IMR-90 (cell line): ENCODE results near the gene FUS. TPM values are rescaled to one million over a fixed set of nuclear protein-coding genes. Genes with fewer than 3 reads are reported as not detected.
A peak's percentile ranks its signal among the peaks of the same experiment; 100 is the strongest.

Source experiments
- ATAC-seq: fragments of 200-7000 bp; cut with Tn5 transposase; 2 replicates; pipeline ENCODE4 v1.9.1; 2020; ENCODE audit warnings: low read depth, mild to moderate bottlenecking, moderate library complexity
- BruUV-seq: library from RNA; stranded (reverse); fragments of 400-500 nt; replicated peaks from 2 replicates; lab custom pipeline; 2021; lab: Mats Ljungman, UMichigan
- CTCF ChIA-PET: fragments of 300-600 bp; formaldehyde crosslinking; extraction: SDS; loops from one replicate; lab custom pipeline; 2021; ENCODE audit warnings: antibody characterized with exemption; lab: Yijun Ruan, JAX
- POLR2A ChIA-PET: fragments of 300-600 bp; sonication (Branson Sonifier 250); formaldehyde crosslinking; loops from one replicate; lab custom pipeline; 2022; ENCODE audit warnings: antibody characterized with exemption; ENCODE audit not compliant: unreplicated experiment; lab: Charles Lee
- DNase-seq: peaks from one replicate; pipeline ENCODE4 v3.0.0; 2013
- H2AFZ ChIP-seq: replicated peaks from 2 replicates; pipeline ENCODE3; 2013; ENCODE audit warnings: low read length, mild to moderate bottlenecking; ENCODE audit not compliant: poor library complexity
- H2AK5ac ChIP-seq: 2 replicates; pipeline ENCODE4 v1.6.1; 2013; ENCODE audit warnings: low read depth, low read length, inconsistent platforms
- H2AK9ac ChIP-seq: replicated peaks from 2 replicates; pipeline ENCODE3; 2013; ENCODE audit warnings: mild to moderate bottlenecking, low read depth, low read length, moderate library complexity; ENCODE audit not compliant: poor library complexity
- H2BK120ac ChIP-seq: 2 replicates; pipeline ENCODE4 v1.6.1; 2013; ENCODE audit warnings: low read depth, low read length, inconsistent platforms
- H2BK15ac ChIP-seq: 3 replicates; pipeline ENCODE4 v1.6.1; 2013; ENCODE audit warnings: low read depth, low read length, inconsistent platforms
- H2BK20ac ChIP-seq: 2 replicates; pipeline ENCODE4 v1.6.1; 2013; ENCODE audit warnings: low read depth, mild to moderate bottlenecking, inconsistent platforms, low read length, moderate library complexity
- H2BK5ac ChIP-seq: 2 replicates; pipeline ENCODE4 v1.6.1; 2013; ENCODE audit warnings: mild to moderate bottlenecking, low read depth, low read length, inconsistent platforms; ENCODE audit not compliant: poor library complexity, severe bottlenecking
- H3K14ac ChIP-seq: replicated peaks from 2 replicates; pipeline ENCODE4 v1.6.1; 2013; ENCODE audit warnings: low read depth, low read length, inconsistent platforms
- H3K18ac ChIP-seq: 2 replicates; pipeline ENCODE4 v1.6.1; 2013; ENCODE audit warnings: low read depth, low read length, control low read depth
- H3K23ac ChIP-seq: 2 replicates; pipeline ENCODE4 v1.6.1; 2013; ENCODE audit warnings: low read depth, low read length, inconsistent platforms
- H3K27ac ChIP-seq: 2 replicates; pipeline ENCODE4 v1.5.1; 2013; ENCODE audit warnings: mild to moderate bottlenecking, control low read depth, low read length; ENCODE audit not compliant: insufficient read depth
- H3K27me3 ChIP-seq: 2 replicates; pipeline ENCODE4 v1.6.1; 2013; ENCODE audit warnings: low read length; ENCODE audit not compliant: control insufficient read depth, insufficient read depth
- H3K36me3 ChIP-seq: 2 replicates; pipeline ENCODE4 v1.6.1; 2013; ENCODE audit warnings: low read length, mixed read lengths; ENCODE audit not compliant: control insufficient read depth, insufficient read depth
- H3K4ac ChIP-seq: 2 replicates; pipeline ENCODE4 v1.6.1; 2013; ENCODE audit warnings: low read depth, low read length, inconsistent platforms
- H3K4me1 ChIP-seq: 2 replicates; pipeline ENCODE4 v1.6.1; 2013; ENCODE audit warnings: low read length, mixed read lengths; ENCODE audit not compliant: control insufficient read depth, insufficient read depth
- H3K4me2 ChIP-seq: 2 replicates; pipeline ENCODE4 v1.6.1; 2013; ENCODE audit warnings: low read depth, mild to moderate bottlenecking, control low read depth, low read length, moderate library complexity
- H3K4me3 ChIP-seq: 2 replicates; pipeline ENCODE4 v1.5.1; 2013; ENCODE audit warnings: low read depth, mild to moderate bottlenecking, control low read depth, low read length, moderate library complexity; ENCODE audit not compliant: insufficient read depth
- H3K56ac ChIP-seq: 2 replicates; pipeline ENCODE4 v1.6.1; 2013; ENCODE audit warnings: low read length, inconsistent platforms; ENCODE audit not compliant: insufficient read depth; ENCODE audit errors: extremely low read depth
- H3K79me1 ChIP-seq, 2 experiments: 2 replicates each; pipeline ENCODE4 v1.6.1; 2013; ENCODE audit warnings: low read length in 2 of 2, inconsistent platforms in 1 of 2, low read depth in 1 of 2
- H3K9ac ChIP-seq: 2 replicates; pipeline ENCODE4 v1.6.1; 2013; ENCODE audit warnings: low read depth, low read length, control low read depth
- H3K9me1 ChIP-seq: 2 replicates; pipeline ENCODE4 v1.6.1; 2013; ENCODE audit warnings: low read length, inconsistent platforms; ENCODE audit not compliant: insufficient read depth
- H3K9me3 ChIP-seq: 2 replicates; pipeline ENCODE4 v1.6.1; 2013; ENCODE audit warnings: low read length; ENCODE audit not compliant: control insufficient read depth, insufficient read depth
- H4K20me1 ChIP-seq: 2 replicates; pipeline ENCODE4 v1.6.1; 2013; ENCODE audit warnings: low read length, inconsistent platforms; ENCODE audit not compliant: insufficient read depth
- H4K5ac ChIP-seq: 2 replicates; pipeline ENCODE4 v1.6.1; 2013; ENCODE audit warnings: mild to moderate bottlenecking, low read depth, low read length, control low read depth
- H4K8ac ChIP-seq, 2 experiments: 2 replicates each; pipeline ENCODE4 v1.6.1; 2013; ENCODE audit warnings: low read depth in 2 of 2, low read length in 2 of 2, control low read depth in 1 of 2, inconsistent platforms in 1 of 2
- H4K91ac ChIP-seq: 2 replicates; pipeline ENCODE4 v1.6.1; 2013; ENCODE audit warnings: low read depth, low read length, inconsistent platforms; ENCODE audit not compliant: insufficient read depth
- BHLHE40 ChIP-seq: fragments of 150-350 bp; IDR thresholded peaks from 2 replicates; pipeline ENCODE4 v1.6.1; 2016; ENCODE audit warnings: mild to moderate bottlenecking, low read depth, low read length
- CEBPB ChIP-seq: IDR thresholded peaks from 2 replicates; pipeline ENCODE4 v1.6.1; 2012; ENCODE audit warnings: low read depth, low read length, improper control_type of control experiment
- CHD1 ChIP-seq: IDR thresholded peaks from 2 replicates; pipeline ENCODE4 v1.6.1; 2012; ENCODE audit warnings: low read depth, low read length, improper control_type of control experiment
- ELK1 ChIP-seq: fragments of 150-350 bp; IDR thresholded peaks from 2 replicates; pipeline ENCODE4 v1.6.1; 2016; ENCODE audit warnings: low read depth, mild to moderate bottlenecking, low read length, moderate library complexity, borderline replicate concordance
- FOS ChIP-seq: fragments of 150-350 bp; IDR thresholded peaks from 2 replicates; pipeline ENCODE4 v1.6.1; 2016; ENCODE audit warnings: low read depth, low read length
- MAFK ChIP-seq: IDR thresholded peaks from 2 replicates; pipeline ENCODE4 v1.6.1; 2012; ENCODE audit warnings: low read depth, low read length, improper control_type of control experiment
- MAZ ChIP-seq: IDR thresholded peaks from 2 replicates; pipeline ENCODE4 v1.6.1; 2012; ENCODE audit warnings: low read depth, mild to moderate bottlenecking, low read length, improper control_type of control experiment, moderate library complexity, borderline replicate concordance
- MXI1 ChIP-seq: IDR thresholded peaks from 2 replicates; pipeline ENCODE4 v1.6.1; 2012; ENCODE audit warnings: low read depth, mild to moderate bottlenecking, low read length, moderate library complexity, borderline replicate concordance
- NFE2L2 ChIP-seq: fragments of 150-350 bp; IDR thresholded peaks from 2 replicates; pipeline ENCODE4 v1.6.1; 2016; ENCODE audit warnings: low read depth, mild to moderate bottlenecking, low read length
- POLR2A ChIP-seq: IDR thresholded peaks from 2 replicates; pipeline ENCODE4 v1.6.1; 2012; ENCODE audit warnings: mild to moderate bottlenecking, low read depth, low read length
- RAD21 ChIP-seq: IDR thresholded peaks from 2 replicates; pipeline ENCODE4 v1.6.1; 2012; ENCODE audit warnings: low read length, improper control_type of control experiment
- RCOR1 ChIP-seq: IDR thresholded peaks from 2 replicates; pipeline ENCODE4 v1.6.1; 2012; ENCODE audit warnings: mild to moderate bottlenecking, low read length, improper control_type of control experiment; ENCODE audit not compliant: insufficient replicate concordance
- RFX5 ChIP-seq: IDR thresholded peaks from 2 replicates; pipeline ENCODE4 v1.8.0; 2012; ENCODE audit warnings: low read depth, mild to moderate bottlenecking, low read length, moderate library complexity
- SMC3 ChIP-seq: fragments of 150-350 bp; IDR thresholded peaks from 2 replicates; pipeline ENCODE4 v1.6.1; 2016; ENCODE audit warnings: low read depth, mild to moderate bottlenecking, antibody characterized with exemption, low read length, moderate library complexity
- WGBS, 2 experiments: methylation state at CpG; one replicate each; pipeline versions ENCODE4 v1.1.5 to v1.1.7; 2013; ENCODE audit warnings: missing lambda C conversion rate in 2 of 2; ENCODE audit not compliant: insufficient read length in 1 of 2; ENCODE audit errors: extremely low coverage in 2 of 2; 5-methylcytosine and 5-hydroxymethylcytosine counted together
- dilution Hi-C: fragments of 300-500 bp; cut with HindIII; formaldehyde crosslinking; loops from one replicate; pipeline ENCODE4 v1.14.3; 2018; ENCODE audit warnings: low sequenced_read_pairs; ENCODE audit not compliant: unreplicated experiment
- in situ Hi-C: fragments of 300-500 bp; cut with MboI; formaldehyde crosslinking; loops from 3 replicates; pipeline ENCODE4 v1.14.3; 2019; ENCODE audit warnings: low sequenced_read_pairs, inconsistent platforms, mixed read lengths
- intact Hi-C: fragments of 100-400 bp; cut with micrococcal nuclease; formaldehyde crosslinking; loops from 2 replicates; pipeline ENCODE4 v1.10.0; 2022
- polyA plus RNA-seq, 3 experiments: library from polyadenylated mRNA; depleted of rRNA; stranded (reverse); fragments of >200 nt; gene quantifications; 2 replicates each; pipeline ENCODE4 v1.2.3, GENCODE V29; 2012; ENCODE audit warnings: low replicate concordance in 1 of 3
- total RNA-seq: library from RNA; depleted of rRNA; stranded (reverse); fragments of >200 nt; gene quantifications from 2 replicates; pipeline ENCODE4 v1.2.3, GENCODE V29; 2012
- TF ChIP-seq, protein P1 (sequence below): conservative IDR thresholded peaks from 2 replicates; pipeline ENCODE4 v1.5.1; 2012; ENCODE audit warnings: mild to moderate bottlenecking, low read depth, low read length, improper control_type of control experiment
- TF ChIP-seq, protein P2 (sequence below): fragments of 150-350 bp; IDR thresholded peaks from 2 replicates; pipeline ENCODE4 v1.6.1; 2017; ENCODE audit warnings: mild to moderate bottlenecking, antibody characterized with exemption, low read length, low read depth

Gene FUS
- total and polyA plus RNA-seq, 2 of the 4 experiments (the other 2 are of a cell fraction), result 42.8 to 340 TPM

- POLR2A ChIA-PET, result no interaction called here
- BruUV-seq, result no TSS peak
Observed at GRCh38 chr16:31177136-31177535, 2.8 kb upstream of the FUS start.

More at GRCh38 chr16:31177136-31177535, 2.8 kb upstream of the FUS start:
- Histone ChIP-seq H3K36me3 (peaks cover 5% of the 10 kb centered on the region; the same call in 1 of the 2 replicates), H2BK120ac (no peak overlapping the region), H4K5ac (no peak overlapping the region), H2AFZ (no peak overlapping the region), H3K9me3 (no peaks in the 10 kb centered on the region), H3K79me1 (peaks cover 0 to 18% of the 10 kb centered on the region in 2 experiments; a peak in 2 of 4 replicates), H3K27ac (no peak overlapping the region), H3K56ac (no peak overlapping the region), H3K9me1 (peaks cover 5% of the 10 kb centered on the region; the same call in 1 of the 2 replicates), H3K4me3 (no peak overlapping the region), H3K23ac (no peak overlapping the region), H2AK9ac (no peak overlapping the region), H2BK20ac (no peak overlapping the region), H4K8ac (no peak overlapping the region), H3K9ac (no peak overlapping the region), H2AK5ac (no peak overlapping the region), H3K14ac (no peak overlapping the region), H3K4me2 (no peak overlapping the region), H3K4me1 (0 out of 2 replicates have a peak, but pooled peaks cover 1% of the 10 kb centered on the region), H3K4ac (no peak overlapping the region), H4K91ac (no peak overlapping the region), H3K18ac (no peak overlapping the region), H4K20me1 (peaks cover 25% of the 10 kb centered on the region), H3K27me3 (no peaks in the 10 kb centered on the region), H2BK5ac (no peak overlapping the region), H2BK15ac (no peak overlapping the region)
- CTCF ChIA-PET, result interaction anchor here (0.9 kb wide), 1 partner anchor 11 kb away, joined by 3 read pairs; no protein-coding TSS in a partner anchor
- ATAC-seq (no peak), DNase-seq (peak; percentile 59)
- 75% methylated on average over 2 of the region's 3 CpGs; no CpG with 5 or more reads in 1 of the 2 experiments for WGBS, 2 experiments
- dilution Hi-C loops, result no loop called here
- in situ Hi-C loops, result no loop called here
- TF ChIP-seq ELK1 (no peak), RCOR1 (no peak), NFE2L2 (no peak), RFX5 (no peak), POLR2A (no peak), RAD21 (no peak), CHD1 (no peak), FOS (no peak), MAFK (no peak), SMC3 (no peak), CEBPB (no peak), MAZ (no peak), MXI1 (no peak), BHLHE40 (no peak)
- TF ChIP-seq, protein P1, sequence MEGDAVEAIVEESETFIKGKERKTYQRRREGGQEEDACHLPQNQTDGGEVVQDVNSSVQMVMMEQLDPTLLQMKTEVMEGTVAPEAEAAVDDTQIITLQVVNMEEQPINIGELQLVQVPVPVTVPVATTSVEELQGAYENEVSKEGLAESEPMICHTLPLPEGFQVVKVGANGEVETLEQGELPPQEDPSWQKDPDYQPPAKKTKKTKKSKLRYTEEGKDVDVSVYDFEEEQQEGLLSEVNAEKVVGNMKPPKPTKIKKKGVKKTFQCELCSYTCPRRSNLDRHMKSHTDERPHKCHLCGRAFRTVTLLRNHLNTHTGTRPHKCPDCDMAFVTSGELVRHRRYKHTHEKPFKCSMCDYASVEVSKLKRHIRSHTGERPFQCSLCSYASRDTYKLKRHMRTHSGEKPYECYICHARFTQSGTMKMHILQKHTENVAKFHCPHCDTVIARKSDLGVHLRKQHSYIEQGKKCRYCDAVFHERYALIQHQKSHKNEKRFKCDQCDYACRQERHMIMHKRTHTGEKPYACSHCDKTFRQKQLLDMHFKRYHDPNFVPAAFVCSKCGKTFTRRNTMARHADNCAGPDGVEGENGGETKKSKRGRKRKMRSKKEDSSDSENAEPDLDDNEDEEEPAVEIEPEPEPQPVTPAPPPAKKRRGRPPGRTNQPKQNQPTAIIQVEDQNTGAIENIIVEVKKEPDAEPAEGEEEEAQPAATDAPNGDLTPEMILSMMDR, result no peak
- TF ChIP-seq, protein P2, sequence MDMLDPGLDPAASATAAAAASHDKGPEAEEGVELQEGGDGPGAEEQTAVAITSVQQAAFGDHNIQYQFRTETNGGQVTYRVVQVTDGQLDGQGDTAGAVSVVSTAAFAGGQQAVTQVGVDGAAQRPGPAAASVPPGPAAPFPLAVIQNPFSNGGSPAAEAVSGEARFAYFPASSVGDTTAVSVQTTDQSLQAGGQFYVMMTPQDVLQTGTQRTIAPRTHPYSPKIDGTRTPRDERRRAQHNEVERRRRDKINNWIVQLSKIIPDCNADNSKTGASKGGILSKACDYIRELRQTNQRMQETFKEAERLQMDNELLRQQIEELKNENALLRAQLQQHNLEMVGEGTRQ, result no peak
- intact Hi-C loops, result no loop called here
